Muscle layer of colon (tissue), 2 donors: ENCODE results near the gene SAMD7.

Experiments
- H3K27ac ChIP-seq: one replicate; pipeline ENCODE4 v1.7.0; 2013; ENCODE audit warnings: low read depth, mild to moderate bottlenecking, low read length, moderate library complexity
- H3K27me3 ChIP-seq, 2 donors: one replicate each; pipeline ENCODE4 v1.7.0; 2013; ENCODE audit warnings: low read length in 2 of 2, mild to moderate bottlenecking in 2 of 2; ENCODE audit not compliant: insufficient read depth in 2 of 2, control insufficient read depth in 1 of 2
- H3K36me3 ChIP-seq: one replicate; pipeline ENCODE4 v1.7.0; 2013; ENCODE audit warnings: mild to moderate bottlenecking, low read length; ENCODE audit not compliant: insufficient read depth
- H3K4me1 ChIP-seq: one replicate; pipeline ENCODE4 v1.7.0; 2013; ENCODE audit warnings: mild to moderate bottlenecking, low read length; ENCODE audit not compliant: insufficient read depth
- H3K4me3 ChIP-seq, 2 donors: one replicate each; pipeline ENCODE4 v1.7.0; 2013; ENCODE audit warnings: low read length in 2 of 2, low read depth in 1 of 2, mild to moderate bottlenecking in 1 of 2, moderate library complexity in 1 of 2
- H3K9ac ChIP-seq: one replicate; pipeline ENCODE4 v1.7.0; 2013; ENCODE audit warnings: low read length
- H3K9me3 ChIP-seq: one replicate; pipeline ENCODE4 v1.7.0; 2013; ENCODE audit warnings: mild to moderate bottlenecking, low read length
- donor health status: abdominal sarcoma.
- donor health status: Adenocarcinoma of cecum.

SAMD7 gene

GRCh38 chr3:169948559-169949448 lies 37.4 kb downstream of the SAMD7 start:
- Histone ChIP-seq H3K9me3 (no peaks in the 10 kb centered on the region), H3K9ac (no peak overlapping the region), H3K4me3 (no peak overlapping the region), H3K27me3 (no peaks in the 10 kb centered on the region), H3K27ac (no peak overlapping the region), H3K36me3 (no peaks in the 10 kb centered on the region), H3K4me1 (no peaks in the 10 kb centered on the region)

GRCh38 chr3:169952045-169952444 lies 40.7 kb downstream of the SAMD7 start:
- Histone ChIP-seq H3K9ac (no peak overlapping the region), H3K4me3 (no peak overlapping the region), H3K27me3 (no peaks in the 10 kb centered on the region), H3K9me3 (no peaks in the 10 kb centered on the region), H3K4me1 (no peaks in the 10 kb centered on the region), H3K36me3 (no peaks in the 10 kb centered on the region), H3K27ac (no peak overlapping the region)

GRCh38 chr3:169953462-169954141 lies 42.2 kb downstream of the SAMD7 start:
- Histone ChIP-seq H3K9me3 (no peaks in the 10 kb centered on the region), H3K36me3 (no peaks in the 10 kb centered on the region), H3K9ac (no peak overlapping the region), H3K4me3 (no peak overlapping the region), H3K27me3 (no peaks in the 10 kb centered on the region), H3K4me1 (no peaks in the 10 kb centered on the region), H3K27ac (no peak overlapping the region)

- Histone ChIP-seq H3K27ac (no peak overlapping the region), H3K4me3 (no peak overlapping the region)
Observed at GRCh38 chr3:169954142-169954756, 42.9 kb downstream of the SAMD7 start.

GRCh38 chr3:169955406-169955805 lies 44.0 kb downstream of the SAMD7 start:
- H3K9me3 ChIP-seq, result no peaks in the 10 kb centered on the region
- no peak overlapping the region for H3K27ac ChIP-seq
- H3K4me1 ChIP-seq, result no peaks in the 10 kb centered on the region
- no peaks in the 10 kb centered on the region for H3K27me3 ChIP-seq
- no peak overlapping the region for H3K9ac ChIP-seq
- no peak overlapping the region for H3K4me3 ChIP-seq
- no peaks in the 10 kb centered on the region for H3K36me3 ChIP-seq

More at GRCh38 chr3:169954142-169954756, 42.9 kb downstream of the SAMD7 start:
- no peak overlapping the region for H3K9ac ChIP-seq
- no peaks in the 10 kb centered on the region for H3K9me3 ChIP-seq
- no peaks in the 10 kb centered on the region for H3K27me3 ChIP-seq
- no peaks in the 10 kb centered on the region for H3K4me1 ChIP-seq
- no peaks in the 10 kb centered on the region for H3K36me3 ChIP-seq

- no peaks in the 10 kb centered on the region for H3K36me3 ChIP-seq
- no peaks in the 10 kb centered on the region for H3K9me3 ChIP-seq
- no peak overlapping the region for H3K4me3 ChIP-seq
- H3K9ac ChIP-seq, result no peak overlapping the region
- H3K4me1 ChIP-seq, result peaks cover 15% of the 10 kb centered on the region
- no peak overlapping the region for H3K27ac ChIP-seq
- H3K27me3 ChIP-seq, result no peaks in the 10 kb centered on the region
Observed at GRCh38 chr3:169964176-169964575, 52.8 kb downstream of the SAMD7 start.

- peaks cover 28% of the 10 kb centered on the region for H3K4me1 ChIP-seq
- H3K4me3 ChIP-seq, result peak overlapping the region; percentile 82 to 87
- peak overlapping the region; percentile 91 for H3K27ac ChIP-seq
- H3K9ac ChIP-seq, result peak overlapping the region; percentile 92
- H3K9me3 ChIP-seq, result no peaks in the 10 kb centered on the region
- H3K27me3 ChIP-seq, result no peaks in the 10 kb centered on the region
- no peaks in the 10 kb centered on the region for H3K36me3 ChIP-seq
Observed at GRCh38 chr3:169965562-169966427, 54.4 kb downstream of the SAMD7 start.

- Histone ChIP-seq H3K36me3 (no peaks in the 10 kb centered on the region), H3K27me3 (no peaks in the 10 kb centered on the region), H3K4me3 (peak within 1 kb of the TSS; percentile 82 to 87), H3K27ac (peak within 1 kb of the TSS; percentile 91), H3K4me1 (peaks cover 32% of the 10 kb centered on the region), H3K9ac (peak within 1 kb of the TSS; percentile 92), H3K9me3 (no peaks in the 10 kb centered on the region)
Observed at GRCh38 chr3:169966428-169966950, 55.1 kb downstream of the SAMD7 start, which contains the start of gene SEC62. Gene SEC62, plus strand, starts transcription at chr3:169966807. Its CDS starts 16 bp downstream, at chr3:169966823.

- H3K4me1 ChIP-seq, result peaks cover 33% of the 10 kb centered on the region
- peak overlapping the region; percentile 91 for H3K27ac ChIP-seq
- H3K9me3 ChIP-seq, result no peaks in the 10 kb centered on the region
- no peaks in the 10 kb centered on the region for H3K27me3 ChIP-seq
- H3K36me3 ChIP-seq, result no peaks in the 10 kb centered on the region
- H3K4me3 ChIP-seq, result peak overlapping the region; percentile 82 to 87
- H3K9ac ChIP-seq, result peak overlapping the region; percentile 92
Observed at GRCh38 chr3:169966951-169967915, 55.9 kb downstream of the SAMD7 start.
